GM12878 (cell line): ENCODE results near the gene LAMP5. TPM values are rescaled to one million over a fixed set of nuclear protein-coding genes. Genes with fewer than 3 reads are reported as not detected.

ENCODE experiments used
- ATAC-seq: fragments of 200-7000 bp; cut with Tn5 transposase; 3 replicates; pipeline ENCODE4 v1.9.1; 2020; ENCODE audit warnings: mild to moderate bottlenecking, moderate library complexity
- BruUV-seq: library from RNA; stranded (reverse); fragments of 400-500 nt; replicated peaks from 2 replicates; lab custom pipeline; 2021; lab: Mats Ljungman, UMichigan
- CTCF ChIA-PET: fragments of 300-600 bp; sonication (Branson Sonifier 250); formaldehyde crosslinking; extraction: SDS; loops from one replicate; lab custom pipeline; 2021; ENCODE audit warnings: inconsistent platforms; lab: Yijun Ruan, JAX
- POLR2A ChIA-PET: fragments of 350-600 bp; formaldehyde crosslinking; extraction: SDS; loops from one replicate; lab custom pipeline; 2021; ENCODE audit warnings: inconsistent platforms; lab: Charles Lee
- RAD21 ChIA-PET: fragments of 300-600 bp; sonication (Branson Sonifier 250); formaldehyde crosslinking; loops from one replicate; lab custom pipeline; 2023; ENCODE audit warnings: antibody characterized with exemption; ENCODE audit not compliant: unreplicated experiment; lab: Charles Lee
- SMC1A ChIA-PET: fragments of 300-600 bp; sonication (Branson Sonifier 250); formaldehyde crosslinking; loops from one replicate; lab custom pipeline; 2023; ENCODE audit not compliant: unreplicated experiment, uncharacterized antibody; lab: Charles Lee
- DNase-seq: peaks from one replicate; pipeline ENCODE4 v3.0.0-alpha.2; 2011; ENCODE audit warnings: low read depth, low spot score
- FAIRE-seq: peaks from 3 replicates; lab custom pipeline; 2011; peaks lifted over from hg19 to GRCh38; lab: Jason Lieb, UNC
- H2AFZ ChIP-seq: 2 replicates; pipeline ENCODE4 v1.6.0; 2011; ENCODE audit warnings: low read depth, low read length, control low read depth; ENCODE audit not compliant: control insufficient read depth
- H3K27ac ChIP-seq: 2 replicates; pipeline ENCODE4 v1.5.1; 2011; ENCODE audit warnings: control low read depth; ENCODE audit not compliant: control insufficient read depth, insufficient read depth
- H3K27me3 ChIP-seq, 2 experiments: replicated peaks in 1 of 2; 2 replicates each; pipeline versions ENCODE4 v1.6.0 to v1.6.1; 2011; ENCODE audit warnings: low read length in 1 of 2; ENCODE audit not compliant: control insufficient read depth in 2 of 2, insufficient read depth in 2 of 2
- H3K36me3 ChIP-seq, 2 experiments: 2 replicates each; pipeline ENCODE4 v1.5.1; 2011; ENCODE audit warnings: low read length in 1 of 2; ENCODE audit not compliant: control insufficient read depth in 2 of 2, insufficient read depth in 2 of 2
- H3K4me1 ChIP-seq: 2 replicates; pipeline ENCODE4 v1.6.1; 2011; ENCODE audit warnings: mild to moderate bottlenecking, low read length, moderate library complexity, mixed read lengths; ENCODE audit not compliant: control insufficient read depth, insufficient read depth
- H3K4me2 ChIP-seq: 2 replicates; pipeline ENCODE4 v1.6.0; 2011; ENCODE audit warnings: control low read depth; ENCODE audit not compliant: control insufficient read depth, insufficient read depth
- H3K4me3 ChIP-seq: fragments of 200-600 bp; sonication (generic); 2 replicates; pipeline ENCODE4 v1.5.1; 2016
- H3K79me2 ChIP-seq: 2 replicates; pipeline ENCODE4 v1.6.0; 2011; ENCODE audit warnings: low read length; ENCODE audit not compliant: control insufficient read depth, insufficient read depth
- H3K9ac ChIP-seq: 2 replicates; pipeline ENCODE4 v1.8.0; 2011; ENCODE audit warnings: low read length, control low read depth, mixed read lengths; ENCODE audit not compliant: control insufficient read depth, insufficient read depth
- H3K9me3 ChIP-seq: replicated peaks from 3 replicates; pipeline ENCODE4 v1.5.1; 2011; ENCODE audit warnings: mild to moderate bottlenecking, low read length; ENCODE audit not compliant: control insufficient read depth, insufficient read depth
- H4K20me1 ChIP-seq: 2 replicates; pipeline ENCODE4 v1.6.0; 2011; ENCODE audit not compliant: control insufficient read depth, insufficient read depth
- BACH1 ChIP-seq: fragments of 450-650 bp; IDR thresholded peaks from 2 replicates; pipeline ENCODE4 v1.6.1; 2017; ENCODE audit warnings: mild to moderate bottlenecking, borderline replicate concordance
- CEBPB ChIP-seq, 2 experiments: fragments of 150-350 bp in 1 of 2; IDR thresholded peaks; 2 replicates each; pipeline ENCODE4 v1.6.1; 2012 to 2014; ENCODE audit warnings: low read depth in 2 of 2, low read length in 2 of 2, borderline replicate concordance in 1 of 2, inconsistent platforms in 1 of 2
- IKZF1 ChIP-seq: fragments of 450-650 bp; conservative IDR thresholded peaks from 2 replicates; pipeline ENCODE4 v1.6.1; 2017; ENCODE audit warnings: antibody characterized with exemption, mild to moderate bottlenecking
- MXI1 ChIP-seq: fragments of 150-350 bp; IDR thresholded peaks from 2 replicates; pipeline ENCODE4 v1.6.1; 2011; ENCODE audit warnings: low read depth, mild to moderate bottlenecking, inconsistent platforms, low read length, improper control_type of control experiment
- NFYB ChIP-seq: IDR thresholded peaks from 2 replicates; pipeline ENCODE4 v1.6.1; 2011; ENCODE audit warnings: low read depth, mild to moderate bottlenecking, low read length, improper control_type of control experiment, moderate library complexity; ENCODE audit not compliant: insufficient read depth
- NR2F1 ChIP-seq: fragments of 450-650 bp; conservative IDR thresholded peaks from 2 replicates; pipeline ENCODE4 v1.6.1; 2017; ENCODE audit warnings: mild to moderate bottlenecking
- PAX5 ChIP-seq: IDR thresholded peaks from 2 replicates; pipeline ENCODE4 v1.6.1; 2011; ENCODE audit warnings: low read depth, low read length, borderline replicate concordance
- POU2F2 ChIP-seq: IDR thresholded peaks from 3 replicates; pipeline ENCODE4 v1.6.1; 2011; ENCODE audit warnings: low read depth, mild to moderate bottlenecking, low read length, borderline replicate concordance
- RELA ChIP-seq: fragments of 450-650 bp; IDR thresholded peaks from 2 replicates; pipeline ENCODE4 v1.8.0; 2014; ENCODE audit warnings: borderline replicate concordance; ENCODE audit not compliant: partially characterized antibody
- WRNIP1 ChIP-seq: IDR thresholded peaks from 2 replicates; pipeline ENCODE4 v1.6.1; 2011; ENCODE audit warnings: low read depth, low read length, improper control_type of control experiment, borderline replicate concordance
- YBX1 ChIP-seq: fragments of 450-650 bp; IDR thresholded peaks from 2 replicates; pipeline ENCODE4 v1.6.1; 2016; ENCODE audit warnings: antibody characterized with exemption
- ZNF384 ChIP-seq: IDR thresholded peaks from 2 replicates; pipeline ENCODE4 v1.6.1; 2012; ENCODE audit warnings: low read depth, mild to moderate bottlenecking, low read length, improper control_type of control experiment, borderline replicate concordance
- WGBS: methylation state at CpG from one replicate; pipeline ENCODE4 v1.1.6; 2016; ENCODE audit warnings: low lambda C conversion rate; ENCODE audit not compliant: insufficient replicate concordance, insufficient coverage; ENCODE audit errors: missing lambda C conversion rate; 5-methylcytosine and 5-hydroxymethylcytosine counted together
- in situ Hi-C: fragments of 300-500 bp; cut with MboI; formaldehyde crosslinking; loops from 9 replicates; pipeline ENCODE4 v1.14.3; 2018; ENCODE audit warnings: mixed read lengths
- intact Hi-C: fragments of 100-400 bp; cut with micrococcal nuclease; formaldehyde crosslinking; loops from one replicate; pipeline ENCODE4 v1.14.2; 2022; ENCODE audit not compliant: unreplicated experiment
- polyA plus RNA-seq, 11 experiments: library from polyadenylated mRNA; depleted of rRNA in 4 of 11; unstranded in 6 of 11; stranded (reverse) in 5 of 11; fragments of >200 nt; fragmentation: Nextera tagmentation in 4 of 11; fragmentation: Illumina TruSeq in 1 of 11; extraction: Ambion mirVana in 4 of 11; extraction: Trizol in 1 of 11; gene quantifications; 1 replicate in 1 of 11; 2 replicates in 10 of 11; pipeline versions ENCODE4 v1.2.1 to v1.2.3, GENCODE V29; 2011 to 2016; ENCODE audit warnings: inconsistent platforms in 2 of 11, missing spikeins in 2 of 11, low read depth in 1 of 11
- total RNA-seq, 4 experiments: library from RNA; depleted of rRNA in 3 of 4; stranded (reverse); fragments of >200 nt in 3 of 4; fragmentation: Illumina TruSeq in 1 of 4; extraction: Trizol in 1 of 4; gene quantifications; 2 replicates each; pipeline versions ENCODE4 v1.2.1 to v1.2.3, GENCODE V29; 2013 to 2021
- TF ChIP-seq, protein P1 (sequence below): IDR thresholded peaks from 2 replicates; pipeline ENCODE4 v1.6.1; 2011; ENCODE audit warnings: low read depth, mild to moderate bottlenecking, low read length, moderate library complexity, borderline replicate concordance; ENCODE audit errors: extremely low read depth
- TF ChIP-seq, protein P2 (sequence below): fragments of 450-650 bp; conservative IDR thresholded peaks from 2 replicates; pipeline ENCODE4 v1.6.1; 2017; ENCODE audit warnings: mild to moderate bottlenecking, moderate library complexity
- TF ChIP-seq, protein P3 (sequence below): IDR thresholded peaks from 2 replicates; pipeline ENCODE4 v1.6.1; 2011; ENCODE audit warnings: low read depth, low read length, improper control_type of control experiment, borderline replicate concordance

The LAMP5 gene
- total and polyA plus RNA-seq, 10 of the 15 experiments (the other 5 are each of a cell fraction or from before 2014, with no cell fraction given), result 0.10 to 0.56 (median 0.49) TPM; not detected in 1

DNA sequence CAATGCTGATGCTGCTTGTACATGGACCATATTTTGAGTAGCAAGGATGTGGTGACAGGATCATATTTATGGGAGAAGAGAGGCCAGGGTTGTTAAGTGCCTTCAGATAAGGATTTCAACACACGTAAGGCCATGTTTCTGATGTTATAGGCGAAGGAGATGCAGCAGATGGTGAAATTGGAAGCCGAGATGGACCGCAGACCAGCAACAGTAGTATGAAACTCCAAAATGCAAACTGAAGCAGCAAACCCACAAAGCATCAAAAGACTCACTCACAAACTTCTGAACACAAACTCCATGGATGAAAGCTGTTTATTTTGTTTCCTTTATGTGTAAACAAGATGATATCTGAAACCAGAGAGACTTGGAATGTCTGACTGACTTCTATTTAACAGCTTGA lies 35.6 kb upstream of the LAMP5 start (continued):
- TF ChIP-seq CEBPB (IDR thresholded peaks at IDR 0.05; ENCODE audit: borderline replicate concordance in 1 of 2, low read depth in 2 of 2, low read length in 2 of 2) (no peak), WRNIP1 (no peak), BACH1 (no peak), PAX5 (no peak)
- TF ChIP-seq, protein P1, sequence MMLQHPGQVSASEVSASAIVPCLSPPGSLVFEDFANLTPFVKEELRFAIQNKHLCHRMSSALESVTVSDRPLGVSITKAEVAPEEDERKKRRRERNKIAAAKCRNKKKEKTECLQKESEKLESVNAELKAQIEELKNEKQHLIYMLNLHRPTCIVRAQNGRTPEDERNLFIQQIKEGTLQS, result no peak

DNA sequence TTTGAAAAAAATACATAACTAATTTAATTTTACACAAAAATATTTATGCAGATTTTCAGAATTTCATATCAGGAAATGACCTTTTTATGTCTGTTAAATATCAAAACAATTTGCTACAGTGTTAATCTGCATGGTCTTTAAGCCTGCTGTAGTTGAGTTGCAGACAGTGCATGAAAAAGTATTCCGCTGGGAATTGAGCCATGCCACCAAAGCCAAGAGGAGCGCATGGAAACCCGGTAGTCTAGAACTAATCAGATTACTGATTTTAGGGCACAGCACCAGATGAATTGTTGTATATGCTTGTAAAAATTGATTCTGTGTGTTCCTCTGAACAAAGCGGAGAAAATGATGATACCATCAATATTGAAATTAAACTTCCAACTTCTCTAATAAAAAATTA lies 34.3 kb upstream of the LAMP5 start:
- Histone ChIP-seq H3K36me3 (no peaks in the 10 kb centered on the region), H4K20me1 (no peaks in the 10 kb centered on the region)
- TF ChIP-seq RELA (no peak), IKZF1 (no peak), YBX1 (no peak), ZNF384 (no peak), NFYB (no peak), MXI1 (no peak), POU2F2 (no peak), CEBPB (IDR thresholded peaks at IDR 0.05; ENCODE audit: borderline replicate concordance in 1 of 2, low read depth in 2 of 2, low read length in 2 of 2) (no peak), NR2F1 (no peak)
- TF ChIP-seq, protein P2, sequence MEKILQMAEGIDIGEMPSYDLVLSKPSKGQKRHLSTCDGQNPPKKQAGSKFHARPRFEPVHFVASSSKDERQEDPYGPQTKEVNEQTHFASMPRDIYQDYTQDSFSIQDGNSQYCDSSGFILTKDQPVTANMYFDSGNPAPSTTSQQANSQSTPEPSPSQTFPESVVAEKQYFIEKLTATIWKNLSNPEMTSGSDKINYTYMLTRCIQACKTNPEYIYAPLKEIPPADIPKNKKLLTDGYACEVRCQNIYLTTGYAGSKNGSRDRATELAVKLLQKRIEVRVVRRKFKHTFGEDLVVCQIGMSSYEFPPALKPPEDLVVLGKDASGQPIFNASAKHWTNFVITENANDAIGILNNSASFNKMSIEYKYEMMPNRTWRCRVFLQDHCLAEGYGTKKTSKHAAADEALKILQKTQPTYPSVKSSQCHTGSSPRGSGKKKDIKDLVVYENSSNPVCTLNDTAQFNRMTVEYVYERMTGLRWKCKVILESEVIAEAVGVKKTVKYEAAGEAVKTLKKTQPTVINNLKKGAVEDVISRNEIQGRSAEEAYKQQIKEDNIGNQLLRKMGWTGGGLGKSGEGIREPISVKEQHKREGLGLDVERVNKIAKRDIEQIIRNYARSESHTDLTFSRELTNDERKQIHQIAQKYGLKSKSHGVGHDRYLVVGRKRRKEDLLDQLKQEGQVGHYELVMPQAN, result no peak
- TF ChIP-seq, protein P3, sequence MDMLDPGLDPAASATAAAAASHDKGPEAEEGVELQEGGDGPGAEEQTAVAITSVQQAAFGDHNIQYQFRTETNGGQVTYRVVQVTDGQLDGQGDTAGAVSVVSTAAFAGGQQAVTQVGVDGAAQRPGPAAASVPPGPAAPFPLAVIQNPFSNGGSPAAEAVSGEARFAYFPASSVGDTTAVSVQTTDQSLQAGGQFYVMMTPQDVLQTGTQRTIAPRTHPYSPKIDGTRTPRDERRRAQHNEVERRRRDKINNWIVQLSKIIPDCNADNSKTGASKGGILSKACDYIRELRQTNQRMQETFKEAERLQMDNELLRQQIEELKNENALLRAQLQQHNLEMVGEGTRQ, result no peak
- TF ChIP-seq, all 136 proteins: peak for 0
- in situ Hi-C loops, result no loop called here
- CTCF ChIA-PET, result no interaction called here
- Histone ChIP-seq H3K27ac (no peak overlapping the region), H3K4me1 (peaks cover 14% of the 10 kb centered on the region), H3K4me3 (no peak overlapping the region), H2AFZ (no peak overlapping the region), H3K27me3 (no peaks in the 10 kb centered on the region), H3K4me2 (no peak overlapping the region), H3K9me3 (no peaks in the 10 kb centered on the region; the same call in 2 of the 3 replicates), H3K79me2 (no peaks in the 10 kb centered on the region), H3K9ac (no peak overlapping the region)
- intact Hi-C loops, result no loop called here
- SMC1A ChIA-PET, result interaction anchor here (0.7 kb wide), 1 partner anchor 25 kb away, joined by 3 read pairs; no protein-coding TSS in a partner anchor
- POLR2A ChIA-PET, result no interaction called here
- FAIRE-seq (no peak), DNase-seq (no peak), ATAC-seq (no peak)
- BruUV-seq, result no TSS peak
- WGBS, result 73% methylated on average over 4 of the region's 4 CpGs
- RAD21 ChIA-PET, result no interaction called here
